HG03521 (cell line): ENCODE measurements around the gene ITGA6.

Source experiments
- ATAC-seq: cut with Tn5 transposase; IDR thresholded peaks from one replicate; pipeline ENCODE4 v1.9.1; 2021; ENCODE audit warnings: mild to moderate bottlenecking, moderate library complexity; ENCODE audit not compliant: unreplicated experiment

Gene ITGA6

DNA sequence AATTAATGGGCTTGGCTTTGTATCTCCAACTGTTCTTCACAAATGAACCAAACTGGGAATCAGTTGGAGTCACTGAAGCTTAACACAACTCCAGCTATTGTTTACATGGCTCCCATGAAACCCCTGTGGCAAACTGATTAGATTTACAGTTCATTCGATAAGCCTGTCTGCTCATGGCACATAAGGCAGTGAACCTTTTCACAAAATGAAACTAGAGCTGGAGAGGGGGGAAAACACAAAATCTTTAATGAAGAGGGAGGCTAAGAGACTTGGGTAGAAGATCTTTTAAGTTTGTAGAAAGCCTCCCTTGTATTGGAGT, 11.6 kb upstream of the ITGA6 start:
- ATAC-seq: no peak

DNA sequence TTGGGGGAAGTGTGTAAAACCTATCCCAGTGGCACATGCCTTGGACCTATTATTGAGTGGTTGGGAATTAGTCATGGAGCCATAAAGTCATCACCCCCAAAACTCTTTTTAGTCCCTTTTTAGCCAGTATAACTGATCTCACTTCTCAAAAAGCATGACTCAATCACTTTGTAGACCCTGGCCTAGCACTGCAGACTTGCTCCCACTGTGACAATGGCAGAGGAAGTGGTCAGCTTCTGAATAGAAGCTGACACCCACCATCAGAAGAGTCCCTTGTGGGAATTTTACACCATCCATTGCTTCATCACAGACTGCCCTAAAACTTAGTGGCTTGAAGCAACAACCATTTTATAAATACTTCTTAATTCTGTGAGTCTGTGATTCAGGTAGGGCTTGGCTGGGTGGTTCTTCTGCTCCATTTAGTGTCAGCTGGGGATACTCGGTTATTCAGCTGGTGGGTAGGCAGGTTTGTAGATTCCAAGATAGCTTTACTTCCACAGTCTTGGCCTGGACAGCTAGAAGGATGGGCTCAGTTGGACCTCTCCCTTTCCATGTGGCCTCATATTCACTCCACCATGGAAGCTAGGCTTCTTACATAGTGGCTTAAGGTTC, 10.8 kb upstream of the ITGA6 start:
- ATAC-seq: no peak

DNA sequence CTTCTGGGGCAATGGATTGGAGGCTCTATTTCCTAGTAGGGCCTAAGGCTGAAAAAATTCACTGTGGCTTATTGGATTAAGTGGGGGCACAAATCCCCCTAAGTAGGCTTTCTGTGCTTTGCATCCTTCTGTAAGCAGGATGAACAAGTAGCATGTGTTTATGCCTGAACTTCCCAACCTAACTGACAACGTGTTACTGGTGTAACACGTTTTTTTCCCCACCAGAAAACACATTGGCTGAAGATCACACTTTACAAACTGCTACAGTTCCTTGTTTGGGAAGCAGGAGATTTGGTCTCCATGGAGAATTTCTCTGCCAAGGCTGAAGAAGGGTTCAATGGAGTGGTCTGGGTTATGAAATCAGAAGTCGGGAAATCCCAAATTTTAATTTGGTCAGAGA, 7.2 kb upstream of the ITGA6 start:
- ATAC-seq: no peak

DNA sequence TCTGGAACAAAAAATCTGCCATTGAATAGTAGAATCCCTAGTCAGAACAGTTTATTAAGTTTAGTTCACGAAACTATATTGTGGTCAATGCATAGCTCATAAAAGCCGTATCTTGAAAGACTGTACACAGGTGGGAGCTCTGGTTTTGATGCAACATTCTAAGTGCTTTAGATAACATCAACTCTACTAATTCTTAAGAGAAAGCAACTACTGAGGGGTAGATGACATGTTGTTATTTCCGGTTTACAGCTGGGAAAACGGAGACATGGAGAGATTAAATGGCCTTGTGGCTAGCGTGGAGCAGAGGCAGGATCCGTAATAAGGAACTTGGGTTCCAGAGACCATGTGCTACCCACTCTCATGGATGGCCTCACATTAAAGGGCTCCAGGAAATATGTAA, 4.2 kb upstream of the ITGA6 start:
- ATAC-seq: no peak

DNA sequence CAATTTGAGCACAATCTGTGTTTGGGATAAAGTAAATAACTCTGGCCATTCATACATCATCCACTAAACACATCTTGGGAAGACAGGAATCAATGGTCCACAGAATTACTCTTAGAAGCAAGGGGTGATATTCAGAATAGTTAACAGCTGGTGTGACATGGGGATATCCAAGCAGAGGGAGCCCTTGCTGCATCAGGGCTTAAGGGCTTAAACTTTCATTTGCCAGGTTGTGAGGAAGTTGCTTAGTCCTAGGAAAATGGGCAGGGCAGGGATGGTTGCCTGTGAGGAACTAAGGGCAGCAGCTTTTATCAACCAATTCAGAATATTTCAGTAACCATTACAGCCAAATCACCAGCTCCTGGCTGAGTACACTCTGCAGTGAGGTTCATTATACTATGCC, 2.0 kb upstream of the ITGA6 start:
- ATAC-seq: no peak

DNA sequence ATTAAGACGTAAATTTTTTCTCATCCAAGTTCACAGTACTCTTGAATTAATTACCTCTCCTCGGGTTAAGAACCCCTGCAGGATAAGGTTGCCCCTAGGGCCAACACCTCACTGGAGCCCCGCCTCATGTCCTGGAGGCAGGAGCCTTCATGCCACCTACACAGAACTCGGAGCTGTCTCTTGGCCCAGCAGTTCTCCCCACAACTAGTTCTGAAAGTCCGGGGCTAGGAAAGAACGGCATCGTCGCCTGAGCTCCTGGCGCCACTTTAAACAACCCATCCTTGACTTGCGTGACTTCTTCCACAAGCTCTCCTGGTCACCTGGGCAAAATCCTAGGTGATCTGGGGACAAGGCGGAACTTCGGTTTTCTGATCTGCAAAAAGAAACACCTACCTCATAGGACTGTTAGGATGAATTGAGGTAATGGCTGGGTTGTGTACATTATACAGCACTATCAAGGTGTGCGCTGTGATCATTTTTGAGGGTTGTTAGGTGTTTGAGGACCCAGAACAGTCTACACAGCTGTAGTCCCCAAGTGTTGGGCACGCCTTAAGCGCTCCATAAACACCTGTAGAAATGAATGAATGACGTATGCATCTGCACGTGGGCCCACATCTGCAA, 641 bp upstream of the ITGA6 start:
- ATAC-seq: no peak

DNA sequence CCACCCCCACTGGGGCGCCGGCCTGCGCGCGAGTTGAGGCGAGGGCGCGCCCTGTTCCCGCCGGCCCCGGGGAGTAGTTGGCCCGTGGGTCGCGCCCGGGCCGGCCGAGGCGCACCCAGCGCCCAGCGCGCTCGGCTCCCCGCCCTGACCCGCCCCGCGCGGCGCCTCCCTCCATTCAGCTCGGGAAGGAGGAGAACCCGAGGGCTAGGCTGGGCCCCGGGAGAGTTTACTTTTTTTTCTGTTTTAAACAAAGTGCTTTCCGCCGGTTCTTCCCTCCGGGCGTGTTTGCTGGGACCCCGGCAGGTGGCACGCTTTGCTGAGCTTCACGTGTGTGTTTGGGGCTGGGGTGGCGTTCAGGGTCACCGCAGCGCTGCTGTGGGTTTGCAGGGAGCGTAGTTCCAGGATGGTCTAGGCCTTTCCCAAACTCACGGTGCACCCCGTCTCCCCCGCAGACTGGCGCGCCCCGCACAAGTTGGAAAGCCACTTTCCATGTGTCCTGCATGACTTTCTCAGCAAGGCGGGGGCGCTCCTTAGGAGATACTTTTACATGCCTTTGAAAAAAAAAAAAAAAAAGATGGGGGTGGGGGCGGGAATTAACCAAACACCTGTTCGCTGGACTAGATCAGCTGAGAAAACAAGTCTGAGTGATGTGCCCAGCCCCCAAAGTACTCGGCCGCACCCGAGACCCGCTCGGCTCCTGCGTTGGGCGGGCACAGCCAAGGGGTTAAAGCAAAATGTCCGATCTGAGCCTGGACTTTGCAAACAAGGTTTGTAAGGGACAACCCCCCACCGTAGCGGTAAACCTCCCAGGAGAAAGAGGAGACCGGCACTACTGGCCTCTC, 825 bp downstream of the ITGA6 start:
- ATAC-seq: no peak

DNA sequence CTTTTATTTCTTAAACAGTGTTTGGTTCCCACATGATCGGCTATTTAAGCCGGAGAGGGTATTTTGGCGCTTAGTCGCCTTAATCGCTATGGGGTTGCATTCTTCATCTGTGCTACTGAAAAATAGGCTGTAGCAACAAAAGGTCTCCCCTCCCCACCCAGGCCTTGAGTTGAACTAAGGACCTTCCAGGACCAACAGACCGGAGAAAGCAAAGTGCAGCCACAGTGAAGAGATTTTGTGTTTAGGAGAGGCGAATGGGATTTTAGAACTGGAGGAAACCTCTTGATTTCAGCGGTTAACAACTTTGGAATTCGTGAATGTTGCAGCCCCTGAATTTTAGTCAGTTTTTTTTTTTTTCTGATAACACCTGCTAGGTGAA, 1.4 kb downstream of the ITGA6 start:
- ATAC-seq: no peak

DNA sequence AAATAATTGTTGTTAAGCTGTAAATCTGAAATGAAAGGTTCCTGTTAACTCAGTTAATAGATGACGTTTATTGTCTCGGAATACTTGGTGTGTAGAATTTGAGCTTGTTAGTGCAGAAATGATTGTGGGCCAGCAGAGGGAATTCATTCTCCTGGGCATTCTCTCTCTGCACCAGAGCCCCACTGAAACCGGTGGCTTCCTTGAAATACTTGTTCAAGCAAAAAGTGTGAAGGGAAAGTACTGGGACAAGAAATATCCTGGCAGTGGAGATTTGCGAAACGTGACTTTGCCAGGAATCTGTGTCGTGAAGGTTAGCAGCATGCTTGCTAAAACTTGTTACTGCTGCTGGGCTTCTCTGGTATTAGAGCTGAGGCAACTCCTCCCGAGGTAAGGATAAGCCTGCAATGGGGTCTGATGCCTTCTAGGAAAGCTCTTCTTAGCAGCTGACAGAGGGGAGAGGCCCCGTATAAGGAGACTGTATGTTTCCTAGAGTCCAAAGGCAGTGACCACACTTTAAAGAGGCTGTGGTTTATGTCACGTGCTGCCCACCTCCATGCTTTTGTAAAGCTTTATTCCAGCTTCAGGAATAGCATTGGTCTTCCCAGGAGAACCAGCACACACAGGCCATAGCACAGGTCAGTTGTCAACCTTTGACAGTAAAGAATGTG, 2.0 kb downstream of the ITGA6 start:
- ATAC-seq: no peak

DNA sequence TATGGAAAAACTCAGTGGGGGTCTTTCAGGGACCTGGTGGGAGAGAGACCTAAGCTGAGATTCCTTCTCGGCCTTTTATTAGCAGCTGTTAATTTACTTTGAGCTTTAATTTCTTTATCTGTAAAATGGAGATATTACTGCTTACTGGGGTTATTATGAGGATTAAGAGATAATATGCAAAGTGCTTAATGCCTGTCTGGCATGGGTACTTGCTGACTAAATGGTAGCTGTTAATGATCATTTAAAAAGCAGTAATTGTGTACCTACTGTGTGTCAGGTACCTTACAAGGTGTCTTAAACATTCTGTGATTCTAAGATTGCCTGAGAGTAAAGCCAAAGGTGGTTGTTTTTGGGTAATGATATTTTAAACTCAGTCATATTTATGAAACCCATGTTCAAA, 2.6 kb downstream of the ITGA6 start:
- ATAC-seq: no peak

DNA sequence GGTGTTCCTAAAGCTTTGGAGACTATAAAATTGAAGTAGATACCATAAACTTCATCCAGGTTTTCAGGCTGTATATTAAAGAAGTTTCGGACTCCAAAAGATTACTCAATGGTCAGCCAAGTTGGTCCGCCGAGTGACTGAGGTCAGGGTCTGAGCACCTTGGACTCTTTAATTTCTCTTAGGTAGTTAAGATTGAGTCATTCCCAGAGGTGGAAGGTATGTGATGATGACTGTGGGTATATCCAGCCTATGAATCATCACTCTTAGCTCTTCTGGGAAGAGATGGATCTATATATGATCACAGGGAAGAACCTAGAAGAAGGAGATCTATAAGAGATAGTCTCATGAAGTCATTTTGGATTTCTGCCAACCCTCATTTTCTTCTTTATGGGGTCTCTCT, 3.3 kb downstream of the ITGA6 start:
- no peak for ATAC-seq

DNA sequence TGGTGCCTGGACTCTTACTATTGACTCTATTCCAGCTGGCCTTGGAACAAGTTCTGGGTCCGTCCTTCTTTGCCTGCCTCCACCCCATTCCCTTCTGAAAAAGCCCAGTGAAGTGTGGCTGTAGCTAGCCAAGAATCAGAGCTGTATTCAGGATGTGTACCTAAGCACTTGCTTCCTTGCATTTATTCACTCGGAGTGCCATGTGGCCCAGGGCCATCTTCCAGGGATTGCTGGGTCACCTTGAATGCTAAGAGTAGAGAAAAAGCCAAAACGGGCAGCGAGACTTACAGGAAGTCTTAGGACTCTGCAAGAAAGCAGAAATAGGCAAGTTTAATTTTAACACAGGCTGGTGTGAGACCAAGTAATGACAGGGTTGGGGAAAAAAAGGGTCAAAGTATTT, 4.1 kb downstream of the ITGA6 start:
- no peak for ATAC-seq

DNA sequence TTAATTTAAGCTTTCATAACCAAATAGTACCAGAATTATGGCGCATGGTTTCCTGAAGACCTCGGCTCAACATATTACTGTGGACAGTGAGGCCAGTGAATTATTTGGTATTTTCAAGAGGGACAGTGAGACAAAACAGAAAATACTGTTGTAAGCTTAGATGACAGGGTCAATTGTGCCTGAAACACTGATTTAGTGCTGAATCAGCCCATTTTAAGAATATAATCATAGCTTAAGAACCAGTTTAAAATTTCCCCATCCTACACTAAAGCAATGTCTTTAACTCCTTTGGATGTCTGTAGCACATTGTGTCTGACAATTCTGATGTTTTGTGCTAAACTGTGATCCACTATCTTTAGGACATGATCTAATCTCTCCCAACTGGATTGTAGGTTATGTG, 4.6 kb downstream of the ITGA6 start:
- ATAC-seq: no peak

DNA sequence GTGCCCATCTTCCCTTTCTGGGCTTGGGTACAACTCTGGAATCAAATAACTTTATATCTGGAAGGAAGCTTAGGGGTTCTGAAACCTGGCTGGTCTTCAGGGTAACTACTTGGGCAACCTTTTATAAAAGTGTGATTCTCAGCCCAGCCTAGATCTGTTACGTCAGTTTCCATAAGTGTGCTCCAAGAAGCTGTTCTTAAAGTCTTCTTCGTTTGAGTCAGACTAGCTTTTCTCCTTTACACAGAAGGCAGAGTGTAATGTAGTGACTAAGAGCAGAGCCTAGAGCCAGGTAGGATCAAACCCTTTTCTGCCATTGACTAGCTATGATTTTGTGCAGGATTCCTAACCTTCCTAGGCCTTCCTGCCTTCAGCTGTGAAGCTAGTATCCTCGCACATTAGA, 5.8 kb downstream of the ITGA6 start:
- no peak for ATAC-seq

DNA sequence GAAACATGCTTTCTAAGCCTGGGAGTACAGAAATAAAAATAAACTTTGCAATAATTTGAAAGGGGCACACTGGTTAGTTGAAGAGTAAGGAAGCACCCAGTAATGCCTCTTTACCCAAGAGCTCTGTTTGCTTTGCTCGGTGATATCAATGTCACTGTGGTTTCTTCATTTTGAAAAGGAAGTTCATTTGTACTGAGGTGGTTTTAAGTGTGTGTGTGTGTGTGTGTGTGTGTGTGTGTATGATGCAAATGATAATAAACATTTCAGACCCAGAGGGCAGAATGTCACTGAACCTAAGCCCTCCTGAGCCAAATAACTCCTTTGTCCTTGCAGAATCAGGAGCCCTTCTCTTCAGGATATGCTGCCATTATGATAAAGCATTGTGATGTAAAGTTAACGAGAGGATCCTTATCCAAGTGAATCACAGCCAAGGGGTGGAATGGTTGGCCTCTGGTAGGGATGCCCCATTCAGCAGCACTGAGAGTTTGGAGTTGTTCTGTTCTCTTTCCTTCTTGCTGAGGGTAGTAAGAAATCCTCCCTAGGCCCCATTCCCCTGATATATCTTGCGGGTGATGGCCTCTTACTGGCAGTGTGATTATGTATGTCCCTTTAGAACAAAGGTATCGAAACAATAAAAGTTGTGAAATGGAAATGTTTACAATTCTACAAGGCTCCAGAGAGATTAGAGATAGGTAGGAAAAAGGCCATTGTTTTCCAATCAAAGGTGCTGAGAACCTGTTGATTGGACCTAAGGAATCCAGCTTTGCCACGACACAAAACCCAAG, 7.6 kb downstream of the ITGA6 start:
- no peak for ATAC-seq

DNA sequence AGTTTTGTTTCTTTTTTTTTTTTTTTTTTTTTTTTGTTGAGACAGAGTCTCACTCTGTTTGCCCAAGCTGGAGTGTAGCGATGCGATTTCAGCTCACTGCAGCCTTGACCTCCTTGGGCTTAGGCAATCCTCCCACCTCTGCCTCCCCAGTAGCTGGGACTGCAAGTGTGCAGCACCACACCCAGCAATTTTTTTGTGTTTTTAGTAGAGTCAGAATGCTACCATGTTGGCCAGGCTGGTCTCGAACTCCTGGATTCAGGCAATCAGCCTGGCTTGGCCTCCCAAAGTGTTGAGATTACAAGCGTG, 8.2 kb downstream of the ITGA6 start:
- ATAC-seq: no peak

DNA sequence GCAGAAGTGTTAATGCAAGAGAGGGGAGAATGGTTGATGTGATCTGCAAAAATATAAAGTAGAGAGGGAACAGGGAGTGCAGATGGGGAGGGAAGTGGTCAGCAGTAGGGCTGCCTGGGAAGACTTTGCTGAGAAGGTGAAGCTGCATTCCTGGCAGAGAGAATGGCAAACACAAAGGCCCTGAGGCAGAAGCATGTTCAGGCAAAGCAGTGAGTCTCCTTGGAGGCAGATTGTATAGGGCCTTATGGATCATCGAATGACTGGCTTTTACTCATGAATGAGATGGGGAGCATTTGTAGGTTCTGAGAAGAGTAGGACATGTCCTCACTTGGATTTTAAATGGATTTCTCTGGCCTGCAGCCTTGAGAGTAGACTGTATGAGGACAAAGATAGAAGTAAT, 9.5 kb downstream of the ITGA6 start:
- ATAC-seq: no peak

DNA sequence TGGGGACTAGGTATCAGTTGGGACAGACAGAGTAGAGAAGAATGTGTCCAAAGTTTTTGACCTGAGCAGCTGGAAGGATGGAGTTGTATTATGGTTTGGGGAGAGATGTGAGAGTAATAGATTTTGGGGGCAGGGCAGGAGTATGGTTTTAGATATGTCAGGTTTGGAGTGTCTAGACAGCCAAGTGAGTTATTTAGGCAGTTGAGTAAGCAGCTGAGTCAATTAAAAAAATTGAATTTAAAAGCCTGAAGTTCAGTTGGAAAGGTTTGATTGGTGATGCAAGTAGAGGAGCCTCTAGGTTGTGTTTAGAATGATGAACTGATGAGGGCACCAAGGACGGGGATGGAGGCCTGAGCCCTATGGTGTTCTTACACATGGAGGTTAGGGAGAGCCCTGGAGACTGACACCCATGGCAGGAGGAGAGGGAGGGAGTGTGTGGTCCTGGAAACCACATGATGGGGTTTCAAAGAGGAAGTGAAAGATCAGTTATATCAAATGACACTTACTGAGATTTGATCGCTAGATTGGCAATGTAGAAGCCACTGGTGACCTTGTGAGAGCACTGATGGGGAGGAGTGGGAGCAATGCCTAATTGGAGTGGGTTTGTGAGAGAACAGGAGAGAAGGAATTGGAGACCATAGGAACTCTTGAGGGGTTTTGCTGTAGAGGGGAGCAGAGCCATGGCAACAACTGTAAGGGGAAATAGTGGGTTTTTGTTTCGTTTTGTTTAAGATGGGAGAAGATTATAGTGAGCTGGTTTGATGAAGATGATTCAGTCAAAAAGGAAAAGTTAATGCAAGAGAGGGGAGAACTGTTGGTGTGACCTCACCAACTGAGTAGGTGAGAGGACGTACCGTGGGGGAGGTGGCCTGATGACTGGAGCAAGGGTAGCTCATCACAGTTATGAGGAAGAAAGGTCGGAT, 10.3 kb downstream of the ITGA6 start:
- ATAC-seq: no peak

DNA sequence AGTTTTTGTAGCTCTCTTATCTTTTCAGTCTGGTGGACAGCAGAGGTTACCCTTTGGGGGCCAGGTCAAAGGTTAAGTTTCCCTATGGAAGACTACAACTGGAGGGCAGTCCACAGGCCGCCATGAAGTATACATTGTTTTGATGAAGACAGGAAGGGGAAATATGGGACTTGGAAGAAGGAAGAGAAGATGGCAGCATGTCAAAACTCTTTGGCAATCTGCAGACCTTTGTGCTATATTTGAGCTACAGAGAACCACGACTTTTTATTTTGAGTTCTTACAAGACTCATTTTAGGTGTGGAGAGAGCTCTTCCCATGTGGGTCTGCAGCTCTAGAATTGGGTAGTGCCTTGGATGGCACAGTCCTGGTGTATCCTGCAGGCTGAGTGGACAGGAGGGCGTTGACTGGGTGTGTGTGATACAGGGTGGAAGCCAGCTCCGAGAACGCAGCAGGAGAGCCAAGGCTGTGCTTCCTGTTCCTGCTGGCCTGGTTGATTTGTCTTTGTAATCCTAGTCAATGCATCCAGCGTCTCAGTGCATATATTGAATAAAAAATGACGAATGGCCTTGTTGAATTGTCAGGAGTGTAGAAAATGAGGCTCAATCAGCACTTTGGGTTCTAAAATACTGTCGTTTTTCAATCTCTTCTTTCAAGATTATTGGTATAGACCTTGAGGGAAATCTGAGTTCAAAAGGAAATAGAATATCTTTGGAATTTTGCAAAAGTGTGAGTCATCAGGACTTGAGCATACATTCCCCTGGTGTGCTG, 11.5 kb downstream of the ITGA6 start:
- no peak for ATAC-seq

DNA sequence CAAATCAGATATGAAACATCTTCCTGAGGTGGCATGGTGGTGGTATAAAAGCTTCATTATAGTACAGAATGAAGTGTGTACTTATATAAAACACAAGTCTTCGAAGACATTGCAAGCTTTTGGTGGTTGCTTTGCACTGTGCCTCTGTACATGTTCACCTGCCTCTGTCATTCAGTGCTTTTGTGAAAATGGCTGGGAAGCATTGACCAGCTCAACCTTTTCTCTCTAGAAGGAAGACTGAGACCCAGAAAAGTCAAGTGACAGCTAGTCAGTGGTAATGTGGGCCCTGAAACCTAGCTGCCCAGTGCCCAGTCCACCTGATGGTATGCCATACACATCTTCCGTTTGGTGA, 12.1 kb downstream of the ITGA6 start:
- ATAC-seq: no peak
